ENCODE results near the gene NADSYN1. TPM values are rescaled to one million over a fixed set of nuclear protein-coding genes. Genes with fewer than 3 reads are reported as not detected.
A peak's percentile ranks its signal among the peaks of the same experiment; 100 is the strongest.

Gene NADSYN1
- total RNA-seq, 1 experiment from 2014 or later, result 58.2 TPM

DNA sequence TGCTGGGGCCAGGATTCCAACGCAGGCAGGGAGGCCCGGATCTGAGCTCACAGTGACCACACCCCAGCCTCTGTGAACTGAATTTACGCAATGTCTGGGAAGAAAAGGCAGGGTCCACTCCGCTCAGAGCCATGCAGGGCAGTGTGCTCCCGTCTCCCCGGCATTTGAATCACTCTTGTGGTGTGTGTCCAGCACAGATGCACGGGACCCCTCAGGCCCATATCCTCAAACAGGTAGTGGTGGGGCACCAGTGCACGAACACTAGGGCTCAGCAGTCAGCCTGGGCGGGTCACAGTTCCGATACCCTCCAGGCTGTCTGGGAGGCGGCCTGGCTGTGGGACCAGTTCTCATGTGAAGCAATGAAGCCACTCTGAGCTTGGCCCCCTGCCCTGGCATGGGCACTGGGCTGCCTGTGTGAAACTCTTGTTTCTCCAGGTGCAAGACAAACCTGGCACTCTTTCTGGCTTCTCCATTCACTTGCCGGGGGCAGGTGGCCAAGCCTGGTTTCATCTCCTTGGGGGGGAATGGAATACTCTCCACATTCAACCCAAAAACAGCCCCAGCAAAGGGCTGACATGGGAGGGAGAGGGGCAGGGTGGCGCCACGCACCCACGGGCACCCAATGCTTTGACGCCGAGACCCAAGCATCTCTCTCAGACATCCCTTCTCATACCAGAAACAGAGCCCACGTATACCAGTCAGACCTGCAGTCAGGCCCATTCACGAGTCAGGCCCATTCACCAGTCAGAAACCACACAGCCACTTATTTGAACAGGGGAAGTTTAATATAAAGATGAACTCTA lies 19.2 kb upstream of the NADSYN1 start:
- intact Hi-C loops (cut with micrococcal nuclease), result no loop called here
- peak; percentile 18; the same call in 1 of the 2 replicates for ATAC-seq
- H3K79me2 ChIP-seq (ENCODE audit: insufficient read depth, low read length), result no peaks in the 10 kb centered on the region
- H3K4me2 ChIP-seq (ENCODE audit: low read length), result no peak overlapping the region
- H3K27ac ChIP-seq (ENCODE audit: low read depth, low read length), result no peak overlapping the region
- peaks cover 0 to 13% of the 10 kb centered on the region in 2 experiments; a peak in 2 of 4 replicates for H3K36me3 ChIP-seq (ENCODE audit: control insufficient read depth in 1 of 2, insufficient read depth in 2 of 2, low read length in 2 of 2)
- POLR2A ChIA-PET, result interaction anchor here (1.2 kb wide), 1 partner anchor 14 kb away, joined by 3 read pairs; the partner anchor contains the start of gene DHCR7
- CTCF ChIA-PET, result no interaction called here
- no peak overlapping the region for H3K4me3 ChIP-seq (replicated peaks in 1 of 2; ENCODE audit: low read depth in 1 of 2, low read length in 2 of 2)
- H3K27me3 ChIP-seq (ENCODE audit: insufficient read depth, low read length), result no peaks in the 10 kb centered on the region
- H2AFZ ChIP-seq (ENCODE audit: low read depth, low read length, poor library complexity, severe bottlenecking), result no peak overlapping the region
- H3K9me2 ChIP-seq (ENCODE audit: insufficient read depth), result no peaks in the 10 kb centered on the region
- RAD21 ChIA-PET (ENCODE audit: low non-redundant PET in 1 of 2, low total read pairs in 2 of 2, uncharacterized antibody in 2 of 2, unreplicated experiment in 2 of 2), result no interaction called here
- no TSS peak for BruUV-seq (replicated peaks)
- H3K9me3 ChIP-seq (ENCODE audit: control insufficient read depth in 1 of 2, insufficient read depth in 1 of 2, low read depth in 1 of 2, low read length in 2 of 2), result no peaks in the 10 kb centered on the region
- 0 out of 2 replicates have a peak, but pooled peaks have one; percentile 35 for TF ChIP-seq CEBPB (IDR thresholded peaks at IDR 0.05; ENCODE audit: low read depth)
- TF ChIP-seq CBX3 (IDR thresholded peaks at IDR 0.05; ENCODE audit: low read depth), result no peak
- no peaks in the 10 kb centered on the region for H4K20me1 ChIP-seq (ENCODE audit: insufficient read depth)
- no peaks in the 10 kb centered on the region; a peak in 1 of 4 replicates for H3K4me1 ChIP-seq (ENCODE audit: control insufficient read depth in 1 of 2, insufficient read depth in 2 of 2, low read length in 2 of 2)
- no peak for DNase-seq (ENCODE audit: low read depth, low spot score)
- no peak overlapping the region for H3K9ac ChIP-seq (ENCODE audit: low read length)

DNA sequence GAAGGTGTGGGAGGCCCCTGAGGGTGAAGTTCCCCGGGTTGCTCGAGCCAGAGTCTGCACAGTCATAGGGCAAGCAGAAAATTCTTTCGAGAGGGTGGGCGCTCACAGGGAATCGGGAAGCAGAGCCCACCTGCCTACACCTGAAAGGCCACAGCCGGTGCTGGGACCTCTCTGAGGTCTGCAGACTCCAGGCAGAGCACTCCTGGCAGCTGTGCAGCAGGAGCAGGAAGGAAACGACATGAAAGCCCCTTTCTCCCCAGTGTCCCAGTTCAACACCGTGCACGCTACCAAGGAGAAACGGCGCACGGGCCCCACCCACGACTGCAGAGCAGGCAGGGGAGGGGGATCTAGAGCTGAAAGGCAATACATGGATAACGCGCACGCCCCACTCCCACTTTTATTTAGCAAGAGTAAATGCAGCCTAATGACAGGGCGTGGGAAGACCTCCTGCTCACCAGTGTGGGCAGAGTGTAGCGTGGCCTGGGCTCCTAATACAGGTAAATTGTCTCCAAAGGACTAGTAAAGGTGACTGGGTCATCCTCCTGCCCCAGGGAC lies 18.4 kb upstream of the NADSYN1 start:
- H3K4me3 ChIP-seq (replicated peaks in 1 of 2; ENCODE audit: low read depth in 1 of 2, low read length in 2 of 2), result no peak overlapping the region
- H3K27me3 ChIP-seq (ENCODE audit: insufficient read depth, low read length), result no peaks in the 10 kb centered on the region
- ChIA-PET RAD21 (ENCODE audit: low non-redundant PET in 1 of 2, low total read pairs in 2 of 2, uncharacterized antibody in 2 of 2, unreplicated experiment in 2 of 2) (no interaction called here), POLR2A (no interaction called here), CTCF (no interaction called here)
- H3K36me3 ChIP-seq (ENCODE audit: control insufficient read depth in 1 of 2, insufficient read depth in 2 of 2, low read length in 2 of 2), result peaks cover 0 to 16% of the 10 kb centered on the region in 2 experiments; a peak in 2 of 4 replicates
- H3K9me3 ChIP-seq (ENCODE audit: control insufficient read depth in 1 of 2, insufficient read depth in 1 of 2, low read depth in 1 of 2, low read length in 2 of 2), result no peaks in the 10 kb centered on the region
- H4K20me1 ChIP-seq (ENCODE audit: insufficient read depth), result no peaks in the 10 kb centered on the region
- H3K4me2 ChIP-seq (ENCODE audit: low read length), result no peak overlapping the region
- H2AFZ ChIP-seq (ENCODE audit: low read depth, low read length, poor library complexity, severe bottlenecking), result no peak overlapping the region
- DNase-seq (ENCODE audit: low read depth, low spot score) (no peak), ATAC-seq (no peak)
- H3K9me2 ChIP-seq (ENCODE audit: insufficient read depth), result no peaks in the 10 kb centered on the region
- no peaks in the 10 kb centered on the region; a peak in 1 of 4 replicates for H3K4me1 ChIP-seq (ENCODE audit: control insufficient read depth in 1 of 2, insufficient read depth in 2 of 2, low read length in 2 of 2)
- no peaks in the 10 kb centered on the region for H3K79me2 ChIP-seq (ENCODE audit: insufficient read depth, low read length)
- no peak overlapping the region for H3K27ac ChIP-seq (ENCODE audit: low read depth, low read length)
- intact Hi-C loops (cut with micrococcal nuclease), result no loop called here
- no peak overlapping the region for H3K9ac ChIP-seq (ENCODE audit: low read length)
- BruUV-seq (replicated peaks), result TSS peak; percentile 41
- TF ChIP-seq, protein P1, sequence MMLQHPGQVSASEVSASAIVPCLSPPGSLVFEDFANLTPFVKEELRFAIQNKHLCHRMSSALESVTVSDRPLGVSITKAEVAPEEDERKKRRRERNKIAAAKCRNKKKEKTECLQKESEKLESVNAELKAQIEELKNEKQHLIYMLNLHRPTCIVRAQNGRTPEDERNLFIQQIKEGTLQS (IDR thresholded peaks at IDR 0.05), result no peak
- TF ChIP-seq, protein P2, sequence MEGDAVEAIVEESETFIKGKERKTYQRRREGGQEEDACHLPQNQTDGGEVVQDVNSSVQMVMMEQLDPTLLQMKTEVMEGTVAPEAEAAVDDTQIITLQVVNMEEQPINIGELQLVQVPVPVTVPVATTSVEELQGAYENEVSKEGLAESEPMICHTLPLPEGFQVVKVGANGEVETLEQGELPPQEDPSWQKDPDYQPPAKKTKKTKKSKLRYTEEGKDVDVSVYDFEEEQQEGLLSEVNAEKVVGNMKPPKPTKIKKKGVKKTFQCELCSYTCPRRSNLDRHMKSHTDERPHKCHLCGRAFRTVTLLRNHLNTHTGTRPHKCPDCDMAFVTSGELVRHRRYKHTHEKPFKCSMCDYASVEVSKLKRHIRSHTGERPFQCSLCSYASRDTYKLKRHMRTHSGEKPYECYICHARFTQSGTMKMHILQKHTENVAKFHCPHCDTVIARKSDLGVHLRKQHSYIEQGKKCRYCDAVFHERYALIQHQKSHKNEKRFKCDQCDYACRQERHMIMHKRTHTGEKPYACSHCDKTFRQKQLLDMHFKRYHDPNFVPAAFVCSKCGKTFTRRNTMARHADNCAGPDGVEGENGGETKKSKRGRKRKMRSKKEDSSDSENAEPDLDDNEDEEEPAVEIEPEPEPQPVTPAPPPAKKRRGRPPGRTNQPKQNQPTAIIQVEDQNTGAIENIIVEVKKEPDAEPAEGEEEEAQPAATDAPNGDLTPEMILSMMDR (IDR thresholded peaks at IDR 0.05 in 2 of 3, conservative IDR thresholded peaks at IDR 0.05 in 1 of 3; ENCODE audit: borderline replicate concordance in 1 of 3, insufficient read depth in 1 of 3, low read depth in 2 of 3, low read length in 2 of 3), result no peak
- TF ChIP-seq SIN3A (IDR thresholded peaks at IDR 0.05; ENCODE audit: low read depth), result no peak
- TF ChIP-seq SP1 (IDR thresholded peaks at IDR 0.05; ENCODE audit: low read depth), result no peak
- no peak for TF ChIP-seq MAX (IDR thresholded peaks at IDR 0.05)
- no peak for TF ChIP-seq ZFX (IDR thresholded peaks at IDR 0.05)
- TF ChIP-seq POLR2AphosphoS5 (IDR thresholded peaks at IDR 0.05; ENCODE audit: low read depth, low read length), result no peak
- TF ChIP-seq SRF (IDR thresholded peaks at IDR 0.05; ENCODE audit: low read depth), result no peak
- no peak for TF ChIP-seq EZH2phosphoT487 (IDR thresholded peaks at IDR 0.05; ENCODE audit: borderline replicate concordance)
- TF ChIP-seq CEBPB (IDR thresholded peaks at IDR 0.05; ENCODE audit: low read depth), result no peak
- no peak for TF ChIP-seq CBX3 (IDR thresholded peaks at IDR 0.05; ENCODE audit: low read depth)
- TF ChIP-seq FOSL1 (IDR thresholded peaks at IDR 0.05; ENCODE audit: low read depth), result no peak
- TF ChIP-seq EZH2 (IDR thresholded peaks at IDR 0.05), result no peak
- no peak for TF ChIP-seq EGR1 (IDR thresholded peaks at IDR 0.05; ENCODE audit: low read depth)
- no peak for TF ChIP-seq RAD21 (IDR thresholded peaks at IDR 0.05; ENCODE audit: low read depth)
- TF ChIP-seq, protein P3, sequence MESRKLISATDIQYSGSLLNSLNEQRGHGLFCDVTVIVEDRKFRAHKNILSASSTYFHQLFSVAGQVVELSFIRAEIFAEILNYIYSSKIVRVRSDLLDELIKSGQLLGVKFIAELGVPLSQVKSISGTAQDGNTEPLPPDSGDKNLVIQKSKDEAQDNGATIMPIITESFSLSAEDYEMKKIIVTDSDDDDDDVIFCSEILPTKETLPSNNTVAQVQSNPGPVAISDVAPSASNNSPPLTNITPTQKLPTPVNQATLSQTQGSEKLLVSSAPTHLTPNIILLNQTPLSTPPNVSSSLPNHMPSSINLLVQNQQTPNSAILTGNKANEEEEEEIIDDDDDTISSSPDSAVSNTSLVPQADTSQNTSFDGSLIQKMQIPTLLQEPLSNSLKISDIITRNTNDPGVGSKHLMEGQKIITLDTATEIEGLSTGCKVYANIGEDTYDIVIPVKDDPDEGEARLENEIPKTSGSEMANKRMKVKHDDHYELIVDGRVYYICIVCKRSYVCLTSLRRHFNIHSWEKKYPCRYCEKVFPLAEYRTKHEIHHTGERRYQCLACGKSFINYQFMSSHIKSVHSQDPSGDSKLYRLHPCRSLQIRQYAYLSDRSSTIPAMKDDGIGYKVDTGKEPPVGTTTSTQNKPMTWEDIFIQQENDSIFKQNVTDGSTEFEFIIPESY (IDR thresholded peaks at IDR 0.05; ENCODE audit: extremely low read depth, insufficient replicate concordance, low read length), result no peak

All from HCT116 (cell line).